Testis (tissue), 3 donors: ENCODE measurements around the gene UBR3. TPM values are rescaled to one million over a fixed set of nuclear protein-coding genes. Genes with fewer than 3 reads are reported as not detected.

Experiments used
- DNase-seq: peaks from one replicate; pipeline ENCODE4 v3.0.0-alpha.2; 2019
- H3K27ac ChIP-seq, 2 donors: fragments of 200-600 bp; sonication (generic); one replicate each; pipeline ENCODE4 v1.5.1; 2019
- H3K27me3 ChIP-seq: fragments of 200-600 bp; sonication (generic); one replicate; pipeline ENCODE4 v1.5.1; 2019
- H3K36me3 ChIP-seq: fragments of 200-600 bp; sonication (generic); one replicate; pipeline ENCODE4 v1.5.1; 2017; ENCODE audit warnings: low read depth; ENCODE audit errors: missing control alignments
- H3K4me1 ChIP-seq: fragments of 200-600 bp; sonication (generic); one replicate; pipeline ENCODE4 v1.5.1; 2019
- H3K4me3 ChIP-seq, 2 donors: fragments of 200-600 bp; sonication (generic); one replicate each; pipeline ENCODE4 v1.5.1; 2017 to 2019
- H3K9me3 ChIP-seq: fragments of 200-600 bp; sonication (generic); one replicate; pipeline ENCODE4 v1.5.1; 2017
- POLR2A ChIP-seq: fragments of 450-650 bp; IDR thresholded peaks from one replicate; pipeline ENCODE4 v1.6.1; 2017; ENCODE audit warnings: antibody characterized with exemption, mild to moderate bottlenecking, moderate library complexity
- WGBS, 2 donors: methylation state at CpG; one replicate each; pipeline ENCODE4 v1.1.5; 2018; 5-methylcytosine and 5-hydroxymethylcytosine counted together
- intact Hi-C: fragments of 100-400 bp; cut with DNase I; formaldehyde crosslinking; loops from one replicate; pipeline ENCODE4 v1.15.1; 2023; ENCODE audit warnings: low total_unique reads
- polyA plus RNA-seq: library from polyadenylated mRNA; stranded (reverse); fragments of 350-450 nt; fragmentation: Illumina TruSeq; extraction: RNeasy Lipid Tissue Mini Kit (QIAGEN cat#74804); gene quantifications from one replicate; pipeline ENCODE4 v1.2.3, GENCODE V29; 2014; ENCODE audit warnings: low read depth, low replicate concordance; ENCODE audit not compliant: insufficient read depth
- total RNA-seq, 2 donors: library from RNA; depleted of rRNA; stranded (reverse); fragments of >200 nt; gene quantifications; one replicate each; pipeline ENCODE4 v1.2.3, GENCODE V29; 2016
- TF ChIP-seq, protein P1 (sequence below), 3 experiments: fragments of 450-650 bp in 2 of 3; fragments of 200-600 bp in 1 of 3; sonication (generic) in 1 of 3; IDR thresholded peaks; one replicate each; pipeline ENCODE4 v1.5.1; 2016 to 2019; ENCODE audit warnings: antibody characterized with exemption in 3 of 3, mild to moderate bottlenecking in 2 of 3, moderate library complexity in 1 of 3

UBR3 gene
- total and polyA plus RNA-seq, 3 donors from 2014 or later: 24.3 to 132 (median 122) TPM

DNA sequence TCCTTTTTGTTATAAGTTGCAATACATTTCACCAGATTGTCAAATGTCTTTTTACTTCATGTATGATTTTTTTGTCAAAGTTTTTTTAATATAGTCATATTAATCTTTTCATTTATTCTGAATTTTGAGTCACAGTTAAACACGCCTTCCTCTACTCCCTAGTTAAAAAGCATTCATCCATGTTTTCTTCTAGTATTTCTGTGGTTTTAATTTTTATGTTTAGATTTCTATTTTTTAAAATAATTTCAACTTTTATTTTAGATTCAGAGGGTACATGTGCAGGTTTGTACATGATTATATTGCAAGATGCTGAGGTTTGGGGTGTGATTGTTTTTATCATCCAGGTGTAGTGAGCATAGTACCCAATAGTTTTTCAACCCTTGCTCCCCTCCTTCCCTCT is 204.0 kb downstream of the UBR3 start:
- 95 to 100% methylated on average over 1 of the region's 1 CpG for WGBS, 2 donors
- no peak for DNase-seq
- no peaks in the 10 kb centered on the region for H3K4me1 ChIP-seq
- H3K27me3 ChIP-seq: no peaks in the 10 kb centered on the region
- H3K9me3 ChIP-seq: no peaks in the 10 kb centered on the region
- no peak overlapping the region for H3K4me3 ChIP-seq
- no peaks in the 10 kb centered on the region for H3K36me3 ChIP-seq
- no peak overlapping the region for H3K27ac ChIP-seq
- TF ChIP-seq POLR2A: no peak
- TF ChIP-seq, protein P1, sequence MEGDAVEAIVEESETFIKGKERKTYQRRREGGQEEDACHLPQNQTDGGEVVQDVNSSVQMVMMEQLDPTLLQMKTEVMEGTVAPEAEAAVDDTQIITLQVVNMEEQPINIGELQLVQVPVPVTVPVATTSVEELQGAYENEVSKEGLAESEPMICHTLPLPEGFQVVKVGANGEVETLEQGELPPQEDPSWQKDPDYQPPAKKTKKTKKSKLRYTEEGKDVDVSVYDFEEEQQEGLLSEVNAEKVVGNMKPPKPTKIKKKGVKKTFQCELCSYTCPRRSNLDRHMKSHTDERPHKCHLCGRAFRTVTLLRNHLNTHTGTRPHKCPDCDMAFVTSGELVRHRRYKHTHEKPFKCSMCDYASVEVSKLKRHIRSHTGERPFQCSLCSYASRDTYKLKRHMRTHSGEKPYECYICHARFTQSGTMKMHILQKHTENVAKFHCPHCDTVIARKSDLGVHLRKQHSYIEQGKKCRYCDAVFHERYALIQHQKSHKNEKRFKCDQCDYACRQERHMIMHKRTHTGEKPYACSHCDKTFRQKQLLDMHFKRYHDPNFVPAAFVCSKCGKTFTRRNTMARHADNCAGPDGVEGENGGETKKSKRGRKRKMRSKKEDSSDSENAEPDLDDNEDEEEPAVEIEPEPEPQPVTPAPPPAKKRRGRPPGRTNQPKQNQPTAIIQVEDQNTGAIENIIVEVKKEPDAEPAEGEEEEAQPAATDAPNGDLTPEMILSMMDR (IDR thresholded peaks at IDR 0.05): no peak
- intact Hi-C loops: no loop called here

DNA sequence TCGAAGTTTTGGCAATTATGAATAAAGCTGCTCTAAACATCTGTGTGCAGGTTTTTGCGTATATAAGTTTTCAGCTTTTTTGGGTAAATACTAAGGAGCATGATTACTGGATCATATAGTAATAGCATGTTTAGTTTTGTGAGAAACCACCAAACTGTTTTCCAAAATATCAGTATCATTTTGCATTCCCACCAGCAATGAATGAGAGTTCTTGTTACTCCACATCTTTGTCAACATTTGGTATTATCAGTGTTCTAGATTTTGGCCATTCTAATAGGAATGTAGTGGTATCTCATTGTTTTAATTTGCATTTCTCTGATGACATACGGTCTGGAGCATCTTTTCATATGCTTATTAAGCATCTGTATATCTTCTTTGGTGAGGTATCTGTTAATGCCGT is 207.3 kb downstream of the UBR3 start:
- 70 to 78% methylated on average over 4 of the region's 4 CpGs for WGBS, 2 donors
- no peak overlapping the region for H3K27ac ChIP-seq
- no peaks in the 10 kb centered on the region for H3K9me3 ChIP-seq
- no peak overlapping the region for H3K4me3 ChIP-seq
- no peaks in the 10 kb centered on the region for H3K4me1 ChIP-seq
- intact Hi-C loops: no loop called here
- H3K27me3 ChIP-seq: no peaks in the 10 kb centered on the region
- H3K36me3 ChIP-seq: no peaks in the 10 kb centered on the region
- TF ChIP-seq, protein P1 (IDR thresholded peaks at IDR 0.05): no peak
- no peak for TF ChIP-seq POLR2A
- DNase-seq: no peak

DNA sequence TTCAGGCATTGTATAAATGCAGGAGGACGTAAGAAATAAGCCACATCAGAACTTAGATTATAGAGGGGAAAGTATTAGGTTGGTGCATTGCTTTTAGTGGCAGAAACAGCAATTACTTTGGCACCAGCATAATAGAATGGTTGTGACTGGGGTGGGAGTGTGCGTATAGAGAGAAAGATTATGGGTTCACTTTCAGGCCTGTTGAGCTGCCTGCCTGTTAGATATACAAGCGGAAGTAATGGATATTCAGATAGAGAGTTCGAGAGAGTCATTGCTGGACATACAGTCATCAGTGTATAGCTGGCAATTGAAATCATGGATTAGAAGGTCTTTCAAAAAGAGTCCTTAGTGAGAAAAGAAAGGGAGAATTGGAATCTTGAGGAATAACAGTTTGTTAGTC is 211.5 kb downstream of the UBR3 start:
- no peaks in the 10 kb centered on the region for H3K36me3 ChIP-seq
- WGBS, 2 donors: 80 to 84% methylated on average over 4 of the region's 4 CpGs
- H3K4me1 ChIP-seq: no peaks in the 10 kb centered on the region
- no peak overlapping the region for H3K4me3 ChIP-seq
- no peak for DNase-seq
- intact Hi-C loops: no loop called here
- no peak for TF ChIP-seq POLR2A
- TF ChIP-seq, protein P1 (IDR thresholded peaks at IDR 0.05): no peak
- H3K27ac ChIP-seq: no peak overlapping the region
- no peaks in the 10 kb centered on the region for H3K9me3 ChIP-seq
- no peaks in the 10 kb centered on the region for H3K27me3 ChIP-seq

DNA sequence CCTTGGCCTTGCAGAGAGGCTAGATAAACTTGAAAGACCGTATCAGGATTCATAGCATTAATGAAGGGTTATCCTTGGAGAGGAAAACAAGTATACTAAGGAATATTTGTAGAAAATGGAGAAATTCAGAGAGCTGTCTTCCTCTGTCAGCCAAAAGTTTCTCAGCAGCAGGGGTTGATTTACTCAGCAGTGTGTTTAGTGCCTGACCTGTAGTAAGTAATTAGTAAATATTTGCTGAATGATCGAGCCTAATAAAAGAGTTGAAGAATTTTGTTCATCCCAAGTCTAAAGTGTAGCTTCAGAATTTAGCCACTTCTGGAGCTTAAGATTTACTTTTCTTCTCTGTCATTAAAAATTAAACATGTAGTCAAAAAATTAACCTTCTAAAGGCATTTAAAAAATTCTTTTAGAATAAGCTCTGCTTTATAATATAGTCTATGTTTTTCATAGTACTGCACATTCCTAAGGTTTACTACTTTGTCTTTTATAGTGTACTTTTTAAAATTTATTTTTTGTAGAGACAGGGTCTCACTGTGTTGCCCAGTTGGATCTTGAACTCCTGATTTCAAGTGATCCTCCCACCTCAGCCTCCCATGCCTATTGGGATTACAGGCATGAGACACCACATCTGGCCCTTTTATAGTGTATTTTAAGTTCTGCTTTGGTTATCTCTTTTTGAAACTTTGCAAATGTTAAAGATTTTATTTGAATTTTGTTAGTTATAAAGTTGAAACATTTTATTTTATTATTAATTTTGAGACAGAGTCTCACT is 212.3 kb downstream of the UBR3 start:
- Histone ChIP-seq H3K36me3 (no peaks in the 10 kb centered on the region), H3K9me3 (no peaks in the 10 kb centered on the region), H3K27ac (no peak overlapping the region), H3K4me3 (no peak overlapping the region), H3K4me1 (no peaks in the 10 kb centered on the region), H3K27me3 (no peaks in the 10 kb centered on the region)
- intact Hi-C loops: no loop called here
- DNase-seq: no peak
- WGBS, 2 donors: 61 to 65% methylated on average over 2 of the region's 2 CpGs
- no peak for TF ChIP-seq POLR2A
- TF ChIP-seq, protein P1 (IDR thresholded peaks at IDR 0.05): no peak
